ENCODE measurements around the gene CD59. TPM values are rescaled to one million over a fixed set of nuclear protein-coding genes. Genes with fewer than 3 reads are reported as not detected.

The CD59 gene
- total and polyA plus RNA-seq, 2 of the 4 experiments (the other 2 are of a cell fraction) = 765 to 1,140 TPM

- DNase-seq (peak; percentile 83), ATAC-seq (ENCODE audit: low read depth) (peak; percentile 89)
- ChIA-PET POLR2A (ENCODE audit: unreplicated experiment) (no interaction called here), CTCF (interaction anchor here (0.7 kb wide), 1 partner anchor 150 kb away, joined by 3 read pairs; no protein-coding TSS in a partner anchor)
- Histone ChIP-seq H4K5ac (ENCODE audit: low read depth, low read length) (no peak overlapping the region), H3K36me3 (ENCODE audit: control insufficient read depth, insufficient read depth, low read length) (no peaks in the 10 kb centered on the region), H3K14ac (replicated peaks; ENCODE audit: low read depth, low read length) (peak overlapping the region; percentile 18), H2BK15ac (ENCODE audit: low read depth, low read length) (no peak overlapping the region), H4K91ac (ENCODE audit: insufficient read depth, low read depth, low read length) (no peak overlapping the region), H3K4me2 (ENCODE audit: low read depth, low read length) (peak overlapping the region; percentile 71; the same call in 1 of the 2 replicates), H3K9ac (ENCODE audit: low read depth, low read length) (no peak overlapping the region), H3K27me3 (ENCODE audit: control insufficient read depth, insufficient read depth, low read length) (peaks cover 8% of the 10 kb centered on the region), H3K4me3 (ENCODE audit: insufficient read depth, low read depth, low read length) (no peak overlapping the region), H3K4ac (ENCODE audit: low read depth, low read length) (peak overlapping the region; percentile 42; the same call in 1 of the 2 replicates), H3K9me3 (ENCODE audit: control insufficient read depth, insufficient read depth, low read length) (peaks cover 2% of the 10 kb centered on the region; the same call in 1 of the 2 replicates), H3K9me1 (ENCODE audit: insufficient read depth, low read length) (peaks cover 15% of the 10 kb centered on the region), H2AFZ (replicated peaks; ENCODE audit: low read length, poor library complexity) (peak overlapping the region; percentile 76), H3K18ac (ENCODE audit: low read depth, low read length) (no peak overlapping the region), H2BK5ac (ENCODE audit: low read depth, low read length, poor library complexity, severe bottlenecking) (peak overlapping the region; percentile 1), H3K4me1 (ENCODE audit: control insufficient read depth, insufficient read depth, low read length) (peaks cover 13% of the 10 kb centered on the region), H4K20me1 (ENCODE audit: insufficient read depth, low read length) (no peaks in the 10 kb centered on the region), H2BK20ac (ENCODE audit: low read depth, low read length) (peak overlapping the region; percentile 58; the same call in 1 of the 2 replicates), H2AK5ac (ENCODE audit: low read depth, low read length) (no peak overlapping the region; the same call in 1 of the 2 replicates), H2AK9ac (replicated peaks; ENCODE audit: low read depth, low read length, poor library complexity) (peak overlapping the region; percentile 30), H2BK120ac (ENCODE audit: low read depth, low read length) (peak overlapping the region; percentile 46), H3K79me1 (ENCODE audit: low read depth in 1 of 2, low read length in 2 of 2) (no peaks in the 10 kb centered on the region), H4K8ac (ENCODE audit: low read depth in 2 of 2, low read length in 2 of 2) (peak overlapping the region in 1 of 2 experiments; percentile 43; a peak in 1 of 4 replicates), H3K23ac (ENCODE audit: low read depth, low read length) (0 out of 2 replicates have a peak overlapping the region, but pooled peaks have one; percentile 13), H3K56ac (ENCODE audit: extremely low read depth, insufficient read depth, low read length) (no peak overlapping the region), H3K27ac (ENCODE audit: insufficient read depth, low read length) (no peak overlapping the region)
- no TSS peak for BruUV-seq (replicated peaks)
- intact Hi-C loops (cut with micrococcal nuclease) (no loop called here), dilution Hi-C loops (cut with HindIII; ENCODE audit: low sequenced_read_pairs, unreplicated experiment) (no loop called here), in situ Hi-C loops (cut with MboI; ENCODE audit: low sequenced_read_pairs) (no loop called here)
- WGBS, 2 experiments (ENCODE audit: extremely low coverage in 2 of 2, insufficient read length in 1 of 2) = 0% methylated on average over 1 of the region's 7 CpGs; no CpG with 5 or more reads in 1 of the 2 experiments
- TF ChIP-seq, protein P1, sequence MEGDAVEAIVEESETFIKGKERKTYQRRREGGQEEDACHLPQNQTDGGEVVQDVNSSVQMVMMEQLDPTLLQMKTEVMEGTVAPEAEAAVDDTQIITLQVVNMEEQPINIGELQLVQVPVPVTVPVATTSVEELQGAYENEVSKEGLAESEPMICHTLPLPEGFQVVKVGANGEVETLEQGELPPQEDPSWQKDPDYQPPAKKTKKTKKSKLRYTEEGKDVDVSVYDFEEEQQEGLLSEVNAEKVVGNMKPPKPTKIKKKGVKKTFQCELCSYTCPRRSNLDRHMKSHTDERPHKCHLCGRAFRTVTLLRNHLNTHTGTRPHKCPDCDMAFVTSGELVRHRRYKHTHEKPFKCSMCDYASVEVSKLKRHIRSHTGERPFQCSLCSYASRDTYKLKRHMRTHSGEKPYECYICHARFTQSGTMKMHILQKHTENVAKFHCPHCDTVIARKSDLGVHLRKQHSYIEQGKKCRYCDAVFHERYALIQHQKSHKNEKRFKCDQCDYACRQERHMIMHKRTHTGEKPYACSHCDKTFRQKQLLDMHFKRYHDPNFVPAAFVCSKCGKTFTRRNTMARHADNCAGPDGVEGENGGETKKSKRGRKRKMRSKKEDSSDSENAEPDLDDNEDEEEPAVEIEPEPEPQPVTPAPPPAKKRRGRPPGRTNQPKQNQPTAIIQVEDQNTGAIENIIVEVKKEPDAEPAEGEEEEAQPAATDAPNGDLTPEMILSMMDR (conservative IDR thresholded peaks at IDR 0.05; ENCODE audit: low read depth, low read length) = no peak
- TF ChIP-seq FOS (IDR thresholded peaks at IDR 0.05; ENCODE audit: low read depth, low read length) = no peak
- TF ChIP-seq MAFK (IDR thresholded peaks at IDR 0.05; ENCODE audit: low read depth, low read length) = peak; percentile 65
- TF ChIP-seq RCOR1 (IDR thresholded peaks at IDR 0.05; ENCODE audit: insufficient replicate concordance, low read length) = no peak
- TF ChIP-seq MAZ (IDR thresholded peaks at IDR 0.05; ENCODE audit: borderline replicate concordance, low read depth, low read length) = peak; percentile 13; the same call in 1 of the 2 replicates
- TF ChIP-seq POLR2A (IDR thresholded peaks at IDR 0.05; ENCODE audit: low read depth, low read length) = no peak
- no peak for TF ChIP-seq USF2 (IDR thresholded peaks at IDR 0.05; ENCODE audit: low read depth, low read length)
- no peak for TF ChIP-seq CEBPB (IDR thresholded peaks at IDR 0.05; ENCODE audit: low read depth, low read length)
- TF ChIP-seq, protein P2, sequence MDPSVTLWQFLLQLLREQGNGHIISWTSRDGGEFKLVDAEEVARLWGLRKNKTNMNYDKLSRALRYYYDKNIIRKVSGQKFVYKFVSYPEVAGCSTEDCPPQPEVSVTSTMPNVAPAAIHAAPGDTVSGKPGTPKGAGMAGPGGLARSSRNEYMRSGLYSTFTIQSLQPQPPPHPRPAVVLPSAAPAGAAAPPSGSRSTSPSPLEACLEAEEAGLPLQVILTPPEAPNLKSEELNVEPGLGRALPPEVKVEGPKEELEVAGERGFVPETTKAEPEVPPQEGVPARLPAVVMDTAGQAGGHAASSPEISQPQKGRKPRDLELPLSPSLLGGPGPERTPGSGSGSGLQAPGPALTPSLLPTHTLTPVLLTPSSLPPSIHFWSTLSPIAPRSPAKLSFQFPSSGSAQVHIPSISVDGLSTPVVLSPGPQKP (IDR thresholded peaks at IDR 0.05; ENCODE audit: borderline replicate concordance, low read depth, low read length) = no peak
- no peak for TF ChIP-seq RAD21 (IDR thresholded peaks at IDR 0.05; ENCODE audit: low read length)
- TF ChIP-seq SMC3 (IDR thresholded peaks at IDR 0.05; ENCODE audit: low read depth, low read length) = no peak
- no peak for TF ChIP-seq CHD1 (IDR thresholded peaks at IDR 0.05; ENCODE audit: low read depth, low read length)
- TF ChIP-seq BHLHE40 (IDR thresholded peaks at IDR 0.05; ENCODE audit: low read depth, low read length) = no peak
- peak; percentile 22; the same call in 1 of the 2 replicates for TF ChIP-seq MXI1 (IDR thresholded peaks at IDR 0.05; ENCODE audit: borderline replicate concordance, low read depth, low read length)
- TF ChIP-seq NFE2L2 (IDR thresholded peaks at IDR 0.05; ENCODE audit: low read depth, low read length) = no peak
Measured at GRCh38 chr11:33779849-33780528, 43.8 kb upstream of the CD59 start.
